SK-N-SH (cell line): Measurements from ENCODE around the gene PNLIPRP1. TPM values are rescaled to one million over a fixed set of nuclear protein-coding genes. Genes with fewer than 3 reads are reported as not detected.

Experiments
- CTCF ChIA-PET: fragments of 300-600, 350-600 bp; formaldehyde crosslinking; extraction: SDS; loops from one replicate; lab custom pipeline; 2021; lab: Yijun Ruan, JAX
- POLR2A ChIA-PET: fragments of 350-600 bp; sonication (Branson Sonifier 250); formaldehyde crosslinking; extraction: SDS; loops from one replicate; lab custom pipeline; 2020; ENCODE audit warnings: antibody characterized with exemption, inconsistent platforms; lab: Yijun Ruan, JAX
- DNase-seq: peaks from one replicate; pipeline ENCODE4 v3.0.0; 2012
- H2AFZ ChIP-seq: fragments of 200-600 bp; sonication (generic); 2 replicates; pipeline ENCODE4 v1.8.1; 2016; ENCODE audit warnings: antibody characterized with exemption, mild to moderate bottlenecking, low read depth
- H3F3A ChIP-seq: fragments of 200-600 bp; sonication (generic); replicated peaks from 2 replicates; pipeline ENCODE3; 2016; ENCODE audit warnings: antibody characterized with exemption, mild to moderate bottlenecking; ENCODE audit not compliant: insufficient read depth
- H3K27ac ChIP-seq, 2 experiments: fragments of 200-500 bp in 1 of 2; fragments of 200-600 bp in 1 of 2; sonication (Bioruptor generic) in 1 of 2; sonication (generic), shearing (Covaris generic) in 1 of 2; 2 replicates each; pipeline versions ENCODE4 v1.5.1 to v1.6.1; 2014 to 2016; ENCODE audit warnings: low read depth in 2 of 2, inconsistent platforms in 1 of 2, low read length in 1 of 2, mild to moderate bottlenecking in 1 of 2, mixed read lengths in 1 of 2
- H3K27me3 ChIP-seq: fragments of 200-600 bp; sonication (generic), shearing (Covaris generic); 2 replicates; pipeline ENCODE4 v1.6.1; 2016; ENCODE audit warnings: mixed run types; ENCODE audit not compliant: insufficient read depth
- H3K36me3 ChIP-seq, 2 experiments: fragments of 200-500 bp in 1 of 2; fragments of 200-600 bp in 1 of 2; sonication (Bioruptor generic) in 1 of 2; sonication (generic) in 1 of 2; replicated peaks in 1 of 2; 2 replicates each; pipeline versions ENCODE3 to v1.5.1; 2014 to 2016; ENCODE audit warnings: low read length in 1 of 2, mild to moderate bottlenecking in 1 of 2; ENCODE audit not compliant: insufficient read depth in 2 of 2, control insufficient read depth in 1 of 2
- H3K4me1 ChIP-seq, 2 experiments: fragments of 200-500 bp in 1 of 2; fragments of 200-600 bp in 1 of 2; sonication (Bioruptor generic) in 1 of 2; sonication (generic), shearing (Covaris generic) in 1 of 2; 2 replicates each; pipeline versions ENCODE4 v1.5.1 to v1.6.1; 2014 to 2016; ENCODE audit warnings: low read depth in 1 of 2, low read length in 1 of 2, mixed run types in 1 of 2; ENCODE audit not compliant: insufficient read depth in 2 of 2, control insufficient read depth in 1 of 2
- H3K4me2 ChIP-seq: fragments of 200-600 bp; sonication (generic), shearing (Covaris generic); 2 replicates; pipeline ENCODE4 v1.6.1; 2017; ENCODE audit warnings: mixed run types
- H3K4me3 ChIP-seq, 2 experiments: fragments of 200-500 bp in 1 of 2; fragments of 200-600 bp in 1 of 2; sonication (Bioruptor generic) in 1 of 2; sonication (generic), shearing (Covaris generic) in 1 of 2; 2 replicates each; pipeline versions ENCODE4 v1.5.1 to v1.8.1; 2014 to 2016; ENCODE audit warnings: low read depth in 2 of 2, inconsistent platforms in 1 of 2, low read length in 1 of 2, mild to moderate bottlenecking in 1 of 2, mixed read lengths in 1 of 2, moderate library complexity in 1 of 2
- H3K79me2 ChIP-seq: fragments of 200-600 bp; sonication (generic); 2 replicates; pipeline ENCODE4 v1.8.1; 2017; ENCODE audit warnings: mild to moderate bottlenecking; ENCODE audit not compliant: insufficient read depth
- H3K9ac ChIP-seq: fragments of 200-600 bp; sonication (generic); 2 replicates; pipeline ENCODE4 v1.6.1; 2017; ENCODE audit warnings: mixed run types
- H3K9me2 ChIP-seq: fragments of 200-600 bp; sonication (generic); 2 replicates; pipeline ENCODE4 v1.6.1; 2017; ENCODE audit warnings: mixed run types
- H3K9me3 ChIP-seq: fragments of 200-600 bp; sonication (generic); 2 replicates; pipeline ENCODE4 v1.6.1; 2017; ENCODE audit warnings: mixed run types, mild to moderate bottlenecking, moderate library complexity
- H4K20me1 ChIP-seq: fragments of 200-600 bp; sonication (generic); 2 replicates; pipeline ENCODE4 v1.6.1; 2017; ENCODE audit warnings: mild to moderate bottlenecking, mixed run types; ENCODE audit not compliant: insufficient read depth
- CTCF ChIP-seq: fragments of 200-600 bp; sonication (generic); IDR thresholded peaks from 2 replicates; pipeline ENCODE4 v1.6.1; 2017; ENCODE audit warnings: antibody characterized with exemption, mild to moderate bottlenecking, moderate library complexity
- ELF1 ChIP-seq: IDR thresholded peaks from 2 replicates; pipeline ENCODE4 v1.4.0; 2012
- GABPA ChIP-seq: IDR thresholded peaks from 2 replicates; pipeline ENCODE4 v1.4.0; 2012; ENCODE audit warnings: low read depth, mild to moderate bottlenecking
- IRF3 ChIP-seq: fragments of 150-350 bp; IDR thresholded peaks from 2 replicates; pipeline ENCODE4 v1.6.1; 2016; ENCODE audit warnings: mild to moderate bottlenecking, low read depth, low read length
- PBX3 ChIP-seq: IDR thresholded peaks from 2 replicates; pipeline ENCODE4; 2012
- POLR2AphosphoS5 ChIP-seq: IDR thresholded peaks from 2 replicates; pipeline ENCODE4 v1.6.1; 2012; ENCODE audit warnings: low read depth, low read length
- SIN3A ChIP-seq: IDR thresholded peaks from 2 replicates; pipeline ENCODE4 v1.6.1; 2012; ENCODE audit warnings: low read depth, mild to moderate bottlenecking, low read length, moderate library complexity, borderline replicate concordance
- TCF12 ChIP-seq: IDR thresholded peaks from 2 replicates; pipeline ENCODE4 v1.4.0; 2012
- USF2 ChIP-seq: fragments of 150-350 bp; IDR thresholded peaks from 2 replicates; pipeline ENCODE4 v1.6.1; 2017; ENCODE audit warnings: antibody characterized with exemption, low read length, low read depth, borderline replicate concordance
- YY1 ChIP-seq: IDR thresholded peaks from 2 replicates; pipeline ENCODE4 v1.4.0; 2012; ENCODE audit warnings: low read depth, mild to moderate bottlenecking
- WGBS: methylation state at CpG from one replicate; pipeline ENCODE4 v1.1.6; 2017; ENCODE audit warnings: low lambda C conversion rate; 5-methylcytosine and 5-hydroxymethylcytosine counted together
- polyA plus RNA-seq, 3 experiments: library from polyadenylated mRNA; depleted of rRNA; stranded (reverse); fragments of >200 nt; gene quantifications; 2 replicates each; pipeline ENCODE4 v1.2.3, GENCODE V29; 2012

PNLIPRP1 gene
- polyA plus RNA-seq, 1 of the 3 experiments (the other 2 are of a cell fraction), result not detected

GRCh38 chr10:116614796-116615195 is 24.0 kb downstream of the PNLIPRP1 start:
- H3K9me2 ChIP-seq, result no peaks in the 10 kb centered on the region

More at GRCh38 chr10:116614796-116615195, 24.0 kb downstream of the PNLIPRP1 start:
- Histone ChIP-seq H3K4me3 (no peak overlapping the region), H3K4me1 (no peaks in the 10 kb centered on the region), H3K9ac (no peak overlapping the region), H3F3A (no peaks in the 10 kb centered on the region), H4K20me1 (no peaks in the 10 kb centered on the region), H3K27ac (no peak overlapping the region), H3K4me2 (no peak overlapping the region), H3K79me2 (no peaks in the 10 kb centered on the region), H3K9me3 (no peaks in the 10 kb centered on the region), H3K27me3 (no peaks in the 10 kb centered on the region; the same call in 1 of the 2 replicates), H2AFZ (no peak overlapping the region), H3K36me3 (no peaks in the 10 kb centered on the region)
- WGBS, result 27% methylated on average over 2 of the region's 2 CpGs
- ChIA-PET CTCF (interaction anchor here (0.7 to 5.2 kb wide), 2 partner anchors 13 to 560 kb away, joined by 3 to 39 read pairs; no protein-coding TSS in a partner anchor), POLR2A (no interaction called here)
- TF ChIP-seq ELF1 (no peak), SIN3A (no peak), YY1 (no peak), TCF12 (no peak), USF2 (no peak), PBX3 (no peak), POLR2AphosphoS5 (no peak), IRF3 (no peak), CTCF (no peak), GABPA (no peak)
- DNase-seq, result no peak
